Measurements from ENCODE around the gene USP35.

GRCh38 chr11:78156127-78156844 is 32.4 kb upstream of the USP35 start:
- TF ChIP-seq POLR2AphosphoS5 (IDR thresholded peaks at IDR 0.05) (no peak), POLR2A (IDR thresholded peaks at IDR 0.05) (no peak), CTCF (IDR thresholded peaks at IDR 0.05) (no peak), EP300 (IDR thresholded peaks at IDR 0.05) (no peak)
